GM21390 (cell line): ENCODE results near the gene GRIK3.

Experiments used
- ATAC-seq: cut with Tn5 transposase; IDR thresholded peaks from one replicate; pipeline ENCODE4 v1.9.1; 2021; ENCODE audit not compliant: unreplicated experiment

Gene GRIK3

GRCh38 chr1:37047542-37047941 is 13.2 kb upstream of the GRIK3 start:
- ATAC-seq = no peak

- ATAC-seq = no peak
Observed at GRCh38 chr1:37043101-37043500, 8.8 kb upstream of the GRIK3 start.

- ATAC-seq = no peak
Observed at GRCh38 chr1:37042506-37042905, 8.2 kb upstream of the GRIK3 start.

- ATAC-seq = no peak
Observed at GRCh38 chr1:37041483-37041882, 7.2 kb upstream of the GRIK3 start.

GRCh38 chr1:37040773-37041172 is 6.5 kb upstream of the GRIK3 start:
- no peak for ATAC-seq

GRCh38 chr1:37040261-37040660 is 5.9 kb upstream of the GRIK3 start:
- no peak for ATAC-seq

- no peak for ATAC-seq
Observed at GRCh38 chr1:37038227-37039093, 4.1 kb upstream of the GRIK3 start.

- no peak for ATAC-seq
Observed at GRCh38 chr1:37037690-37038089, 3.4 kb upstream of the GRIK3 start.

- no peak for ATAC-seq
Observed at GRCh38 chr1:37036667-37037053, 2.3 kb upstream of the GRIK3 start.

- ATAC-seq = no peak
Observed at GRCh38 chr1:37035796-37036666, 1.7 kb upstream of the GRIK3 start.

- ATAC-seq = no peak
Observed at GRCh38 chr1:37035014-37035691, 838 bp upstream of the GRIK3 start.

- ATAC-seq = no peak
Observed at GRCh38 chr1:37033355-37034101, 787 bp downstream of the GRIK3 start.

GRCh38 chr1:37032660-37033354 is 1.5 kb downstream of the GRIK3 start:
- ATAC-seq = no peak

- ATAC-seq = no peak
Observed at GRCh38 chr1:37031871-37032270, 2.4 kb downstream of the GRIK3 start.

- no peak for ATAC-seq
Observed at GRCh38 chr1:37031429-37031828, 2.9 kb downstream of the GRIK3 start.

GRCh38 chr1:37028981-37029617 is 5.2 kb downstream of the GRIK3 start:
- ATAC-seq = no peak

- no peak for ATAC-seq
Observed at GRCh38 chr1:37021502-37021901, 12.8 kb downstream of the GRIK3 start.

GRCh38 chr1:37020653-37021277 is 13.6 kb downstream of the GRIK3 start:
- no peak for ATAC-seq

- no peak for ATAC-seq
Observed at GRCh38 chr1:37018510-37018909, 15.8 kb downstream of the GRIK3 start.
